HCT116 (cell line): ENCODE measurements around the gene LARP1. TPM values are rescaled to one million over a fixed set of nuclear protein-coding genes. Genes with fewer than 3 reads are reported as not detected.

ENCODE experiments used
- ATAC-seq: fragments of 200-7000 bp; cut with Tn5 transposase; 2 replicates; pipeline ENCODE4 v1.9.1; 2020; ENCODE audit warnings: mild to moderate bottlenecking, moderate library complexity
- BruUV-seq: library from RNA; stranded (reverse); fragments of 400-500 nt; replicated peaks from 2 replicates; lab custom pipeline; 2021; lab: Mats Ljungman, UMichigan
- CTCF ChIA-PET: fragments of 300-600 bp; sonication (Branson Sonifier 250); formaldehyde crosslinking; loops from one replicate; lab custom pipeline; 2021; ENCODE audit warnings: antibody characterized with exemption; lab: Charles Lee
- POLR2A ChIA-PET: fragments of 300-600, 350-600 bp; sonication (Branson Sonifier 250); formaldehyde crosslinking; loops from one replicate; lab custom pipeline; 2021; ENCODE audit warnings: antibody characterized with exemption; lab: Charles Lee
- RAD21 ChIA-PET, 2 experiments: fragments of 300-600 bp; sonication (Branson Sonifier 250); formaldehyde crosslinking; loops; one replicate each; lab custom pipeline; 2023; ENCODE audit warnings: low total read pairs in 2 of 2; ENCODE audit not compliant: uncharacterized antibody in 2 of 2, unreplicated experiment in 2 of 2, low non-redundant PET in 1 of 2; lab: Charles Lee
- DNase-seq: peaks from one replicate; pipeline ENCODE4 v3.0.0-alpha.2; 2010; ENCODE audit warnings: low read depth, low spot score
- H2AFZ ChIP-seq: fragments of 200-600 bp; shearing (Covaris generic), sonication (generic); 2 replicates; pipeline ENCODE4 v1.6.1; 2017; ENCODE audit warnings: low read depth, mixed run types, mixed read lengths, antibody characterized with exemption, low read length; ENCODE audit not compliant: poor library complexity, severe bottlenecking
- H3K27ac ChIP-seq: 2 replicates; pipeline ENCODE4 v1.5.1; 2012; ENCODE audit warnings: low read depth, low read length
- H3K27me3 ChIP-seq: fragments of 200-600 bp; sonication (generic); 2 replicates; pipeline ENCODE4 v1.6.1; 2016; ENCODE audit warnings: mixed run types, low read length, mixed read lengths; ENCODE audit not compliant: insufficient read depth
- H3K36me3 ChIP-seq, 2 experiments: fragments of 200-500 bp in 1 of 2; fragments of 200-600 bp in 1 of 2; sonication (Bioruptor generic) in 1 of 2; sonication (generic) in 1 of 2; 2 replicates each; pipeline versions ENCODE4 v1.5.1 to v1.6.1; 2014 to 2016; ENCODE audit warnings: low read length in 2 of 2, inconsistent platforms in 1 of 2, mixed read lengths in 1 of 2, mixed run types in 1 of 2; ENCODE audit not compliant: insufficient read depth in 2 of 2, control insufficient read depth in 1 of 2
- H3K4me1 ChIP-seq, 2 experiments: fragments of 200-600 bp in 1 of 2; sonication (generic) in 1 of 2; 2 replicates each; pipeline versions ENCODE4 v1.5.1 to v1.6.1; 2012 to 2017; ENCODE audit warnings: low read length in 2 of 2, inconsistent platforms in 1 of 2, mild to moderate bottlenecking in 1 of 2, mixed read lengths in 1 of 2, mixed run types in 1 of 2, moderate library complexity in 1 of 2; ENCODE audit not compliant: insufficient read depth in 2 of 2, control insufficient read depth in 1 of 2
- H3K4me2 ChIP-seq: fragments of 200-600 bp; sonication (generic); 2 replicates; pipeline ENCODE4 v1.6.1; 2017; ENCODE audit warnings: mixed run types, low read length, mixed read lengths
- H3K4me3 ChIP-seq, 2 experiments: fragments of 200-600 bp in 1 of 2; sonication (generic) in 1 of 2; replicated peaks in 1 of 2; 2 replicates each; pipeline ENCODE4 v1.5.1; 2011 to 2016; ENCODE audit warnings: low read length in 2 of 2, control low read depth in 1 of 2, low read depth in 1 of 2, mild to moderate bottlenecking in 1 of 2, mixed read lengths in 1 of 2, mixed run types in 1 of 2
- H3K79me2 ChIP-seq: fragments of 200-600 bp; sonication (generic); 2 replicates; pipeline ENCODE4 v1.6.1; 2017; ENCODE audit warnings: mild to moderate bottlenecking, mixed run types, low read length, moderate library complexity, mixed read lengths; ENCODE audit not compliant: insufficient read depth
- H3K9ac ChIP-seq: fragments of 200-600 bp; sonication (generic); 2 replicates; pipeline ENCODE4 v1.6.1; 2016; ENCODE audit warnings: low read length, mixed read lengths
- H3K9me2 ChIP-seq: fragments of 200-600 bp; sonication (generic), shearing (Covaris generic); 2 replicates; pipeline ENCODE4 v1.6.1; 2017; ENCODE audit warnings: mixed run types, mild to moderate bottlenecking, moderate library complexity; ENCODE audit not compliant: insufficient read depth
- H3K9me3 ChIP-seq, 2 experiments: fragments of 200-500 bp in 1 of 2; fragments of 200-600 bp in 1 of 2; sonication (Bioruptor generic) in 1 of 2; sonication (generic) in 1 of 2; 2 replicates each; pipeline ENCODE4 v1.6.1; 2014 to 2017; ENCODE audit warnings: low read length in 2 of 2, mixed read lengths in 2 of 2, inconsistent platforms in 1 of 2, low read depth in 1 of 2, mild to moderate bottlenecking in 1 of 2, mixed run types in 1 of 2, moderate library complexity in 1 of 2; ENCODE audit not compliant: control insufficient read depth in 1 of 2, insufficient read depth in 1 of 2
- H4K20me1 ChIP-seq: fragments of 200-600 bp; sonication (generic), shearing (Covaris generic); 2 replicates; pipeline ENCODE4 v1.6.1; 2017; ENCODE audit warnings: mixed run types, mild to moderate bottlenecking, moderate library complexity; ENCODE audit not compliant: insufficient read depth
- ATF3 ChIP-seq: IDR thresholded peaks from 2 replicates; pipeline ENCODE4 v1.6.1; 2012
- ELF1 ChIP-seq: IDR thresholded peaks from 2 replicates; pipeline ENCODE4 v1.6.1; 2012; ENCODE audit warnings: low read depth, borderline replicate concordance
- EZH2 ChIP-seq: fragments of 200-600 bp; sonication (generic); IDR thresholded peaks from 2 replicates; pipeline ENCODE4 v1.6.1; 2017; ENCODE audit warnings: antibody characterized with exemption, mixed run types
- REST ChIP-seq: IDR thresholded peaks from 2 replicates; pipeline ENCODE4 v1.6.1; 2012; ENCODE audit warnings: low read depth
- SP1 ChIP-seq: IDR thresholded peaks from 2 replicates; pipeline ENCODE4 v1.6.1; 2012; ENCODE audit warnings: low read depth
- YY1 ChIP-seq: IDR thresholded peaks from 2 replicates; pipeline ENCODE4 v1.6.1; 2011; ENCODE audit warnings: low read length, low read depth, moderate library complexity, mild to moderate bottlenecking; ENCODE audit not compliant: insufficient replicate concordance; ENCODE audit errors: extremely low read depth
- ZNF274 ChIP-seq: fragments of 200-500 bp; sonication (Bioruptor generic); IDR thresholded peaks from 2 replicates; pipeline ENCODE4 v1.6.1; 2014; ENCODE audit warnings: mild to moderate bottlenecking, low read depth, low read length, inconsistent platforms
- intact Hi-C: fragments of 100-400 bp; cut with micrococcal nuclease; formaldehyde crosslinking; loops from 2 replicates; pipeline ENCODE4 v1.10.0; 2022
- total RNA-seq: library from RNA; stranded (reverse); gene quantifications from one replicate; pipeline ENCODE4 v1.2.1, GENCODE V29; 2021; ENCODE audit not compliant: unreplicated experiment

Gene LARP1
- total RNA-seq, 1 experiment from 2014 or later = 201 TPM

DNA sequence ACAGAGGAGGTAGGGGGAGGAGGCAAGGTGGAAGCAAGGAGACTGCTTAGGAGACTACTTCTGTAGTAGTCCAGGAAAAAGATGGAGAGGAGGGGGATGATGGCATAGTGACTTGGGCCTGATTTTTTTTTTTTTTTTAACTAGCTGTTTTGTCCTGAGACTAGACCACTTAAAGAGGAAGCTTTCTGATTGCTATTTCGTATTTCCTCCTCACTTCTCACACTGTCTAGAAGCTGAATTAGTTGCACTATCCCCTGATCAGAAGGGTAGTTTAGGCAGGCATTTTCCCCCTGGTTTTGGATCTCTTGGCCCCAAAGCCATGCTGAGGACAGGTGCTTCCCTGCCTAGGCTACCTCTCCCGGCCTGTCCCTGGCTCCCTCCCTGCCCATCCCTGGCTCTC, 14.9 kb downstream of the LARP1 start:
- TF ChIP-seq YY1 (no peak), ATF3 (no peak), ZNF274 (no peak), REST (no peak), ELF1 (no peak), SP1 (no peak), EZH2 (no peak)
- RAD21 ChIA-PET = no interaction called here
- peaks cover 7 to 21% of the 10 kb centered on the region in 2 experiments; a peak in 2 of 4 replicates for H3K4me1 ChIP-seq
- DNase-seq = no peak
- no peaks in the 10 kb centered on the region for H3K9me3 ChIP-seq
- no peaks in the 10 kb centered on the region for H3K9me2 ChIP-seq
- H3K36me3 ChIP-seq = no peaks in the 10 kb centered on the region
- no peak for ATAC-seq
- H3K79me2 ChIP-seq = peaks cover 100% of the 10 kb centered on the region
- CTCF ChIA-PET = no interaction called here
- H3K27me3 ChIP-seq = no peaks in the 10 kb centered on the region
- peaks cover 42% of the 10 kb centered on the region for H4K20me1 ChIP-seq
- intact Hi-C loops = no loop called here
- H3K27ac ChIP-seq = peak overlapping the region; percentile 12; the same call in 1 of the 2 replicates
- POLR2A ChIA-PET = no interaction called here
- no peak overlapping the region for H3K4me2 ChIP-seq
- no TSS peak for BruUV-seq
- H2AFZ ChIP-seq = no peak overlapping the region
- H3K9ac ChIP-seq = no peak overlapping the region; the same call in 1 of the 2 replicates
- no peak overlapping the region for H3K4me3 ChIP-seq
